Measurements from ENCODE around the gene MAP3K12. TPM values are rescaled to one million over a fixed set of nuclear protein-coding genes. Genes with fewer than 3 reads are reported as not detected.

MAP3K12 gene
- total RNA-seq, 1 donor from 2014 or later = 31.6 TPM

- no peak for TF ChIP-seq CTCF (conservative IDR thresholded peaks at IDR 0.05)
- Mint-ChIP-seq H3K27ac (peak overlapping the region; percentile 97), H3K4me3 (peak overlapping the region; percentile 97), H3K27me3 (no peaks in the 10 kb centered on the region), H3K36me3 (peaks cover 5% of the 10 kb centered on the region), H3K9me3 (peaks cover 3% of the 10 kb centered on the region), H3K4me1 (ENCODE audit: unreplicated experiment) (peaks cover 44% of the 10 kb centered on the region)
- DNase-seq (ENCODE audit: extremely low spot score, unreplicated experiment) = peak; percentile 97
Observed at GRCh38 chr12:53492830-53493609, 6.2 kb downstream of the MAP3K12 start.

- no peak for DNase-seq (ENCODE audit: extremely low spot score, unreplicated experiment)
- Mint-ChIP-seq H3K27me3 (no peaks in the 10 kb centered on the region), H3K27ac (peak overlapping the region; percentile 97), H3K4me3 (peak overlapping the region; percentile 97), H3K4me1 (ENCODE audit: unreplicated experiment) (peaks cover 39% of the 10 kb centered on the region), H3K36me3 (peaks cover 5% of the 10 kb centered on the region), H3K9me3 (peaks cover 3% of the 10 kb centered on the region)
- no peak for TF ChIP-seq CTCF (conservative IDR thresholded peaks at IDR 0.05)
Observed at GRCh38 chr12:53492188-53492587, 7.1 kb downstream of the MAP3K12 start.

- Mint-ChIP-seq H3K9me3 (no peaks in the 10 kb centered on the region), H3K27me3 (no peaks in the 10 kb centered on the region), H3K4me1 (ENCODE audit: unreplicated experiment) (peaks cover 25% of the 10 kb centered on the region), H3K36me3 (peaks cover 9% of the 10 kb centered on the region), H3K27ac (peak overlapping the region; percentile 61), H3K4me3 (peak overlapping the region; percentile 55)
- no peak for DNase-seq (ENCODE audit: extremely low spot score, unreplicated experiment)
- no peak for TF ChIP-seq CTCF (conservative IDR thresholded peaks at IDR 0.05)
Observed at GRCh38 chr12:53489242-53489864, 9.9 kb downstream of the MAP3K12 start.

GRCh38 chr12:53486736-53487487 is 12.3 kb downstream of the MAP3K12 start:
- Mint-ChIP-seq H3K4me3 (no peak overlapping the region), H3K9me3 (no peaks in the 10 kb centered on the region), H3K4me1 (ENCODE audit: unreplicated experiment) (peaks cover 15% of the 10 kb centered on the region), H3K36me3 (peaks cover 22% of the 10 kb centered on the region), H3K27me3 (no peaks in the 10 kb centered on the region), H3K27ac (no peak overlapping the region)
- TF ChIP-seq CTCF (conservative IDR thresholded peaks at IDR 0.05) = no peak
- no peak for DNase-seq (ENCODE audit: extremely low spot score, unreplicated experiment)

- Mint-ChIP-seq H3K4me3 (no peak overlapping the region), H3K27me3 (no peaks in the 10 kb centered on the region), H3K9me3 (no peaks in the 10 kb centered on the region), H3K4me1 (ENCODE audit: unreplicated experiment) (peaks cover 17% of the 10 kb centered on the region), H3K27ac (no peak overlapping the region), H3K36me3 (peaks cover 25% of the 10 kb centered on the region)
- no peak for TF ChIP-seq CTCF (conservative IDR thresholded peaks at IDR 0.05)
- DNase-seq (ENCODE audit: extremely low spot score, unreplicated experiment) = no peak
Observed at GRCh38 chr12:53485955-53486735, 13.1 kb downstream of the MAP3K12 start.

All from type B pancreatic cell (in vitro differentiated cells).